Right lobe of liver (tissue), 4 donors: Measurements from ENCODE around the gene OXA1L.

Source experiments
- POLR2A ChIP-seq: fragments of 450-650 bp; IDR thresholded peaks from one replicate; pipeline ENCODE4 v1.6.1; 2017; ENCODE audit warnings: antibody characterized with exemption, mild to moderate bottlenecking
- TF ChIP-seq, protein P1 (sequence below), 4 donors: fragments of 200-600 bp in 3 of 4; fragments of 450-650 bp in 1 of 4; IDR thresholded peaks; one replicate each; pipeline versions ENCODE4 v1.5.1 to v1.8.0; 2016 to 2022; ENCODE audit warnings: antibody characterized with exemption in 4 of 4, mild to moderate bottlenecking in 2 of 4
- donor health status: DM: no; HTN: no; CAD: no.
- donor health status: DM: no; HTN: no; CAD: no.
- donor health status: DM: no; HTN: yes; CAD: no.

DNA sequence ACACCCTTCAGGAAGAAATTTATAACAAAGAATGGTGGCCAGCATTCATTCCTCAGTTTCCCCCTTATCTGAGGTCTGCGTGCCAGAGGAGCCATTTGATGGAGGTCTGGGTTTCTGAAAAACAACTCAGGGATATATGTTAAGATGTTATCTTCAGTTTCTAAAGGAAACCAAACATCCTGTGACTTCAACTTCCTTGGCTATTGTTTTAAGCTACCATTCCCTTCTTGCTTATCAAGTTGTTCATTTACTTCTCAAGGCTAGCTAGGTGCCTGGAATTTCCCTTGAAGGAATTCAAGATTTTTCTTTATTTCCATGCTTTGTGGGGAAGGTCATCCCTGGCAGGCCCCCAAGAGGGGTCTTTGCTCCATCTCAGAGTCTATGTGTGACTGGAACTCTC, 27.1 kb upstream of the OXA1L start:
- TF ChIP-seq, protein P1, sequence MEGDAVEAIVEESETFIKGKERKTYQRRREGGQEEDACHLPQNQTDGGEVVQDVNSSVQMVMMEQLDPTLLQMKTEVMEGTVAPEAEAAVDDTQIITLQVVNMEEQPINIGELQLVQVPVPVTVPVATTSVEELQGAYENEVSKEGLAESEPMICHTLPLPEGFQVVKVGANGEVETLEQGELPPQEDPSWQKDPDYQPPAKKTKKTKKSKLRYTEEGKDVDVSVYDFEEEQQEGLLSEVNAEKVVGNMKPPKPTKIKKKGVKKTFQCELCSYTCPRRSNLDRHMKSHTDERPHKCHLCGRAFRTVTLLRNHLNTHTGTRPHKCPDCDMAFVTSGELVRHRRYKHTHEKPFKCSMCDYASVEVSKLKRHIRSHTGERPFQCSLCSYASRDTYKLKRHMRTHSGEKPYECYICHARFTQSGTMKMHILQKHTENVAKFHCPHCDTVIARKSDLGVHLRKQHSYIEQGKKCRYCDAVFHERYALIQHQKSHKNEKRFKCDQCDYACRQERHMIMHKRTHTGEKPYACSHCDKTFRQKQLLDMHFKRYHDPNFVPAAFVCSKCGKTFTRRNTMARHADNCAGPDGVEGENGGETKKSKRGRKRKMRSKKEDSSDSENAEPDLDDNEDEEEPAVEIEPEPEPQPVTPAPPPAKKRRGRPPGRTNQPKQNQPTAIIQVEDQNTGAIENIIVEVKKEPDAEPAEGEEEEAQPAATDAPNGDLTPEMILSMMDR (IDR thresholded peaks at IDR 0.05) = no peak
- no peak for TF ChIP-seq POLR2A
